AG09309 (cell line): ENCODE measurements around the gene POLR2J3.
"Not testable (repeated sequence)": the region's sequence is repeated elsewhere in the genome, so short reads cannot be mapped to it uniquely, and the experiment has no call there.

Experiments used
- DNase-seq: peaks from one replicate; pipeline ENCODE4 v3.0.0-alpha.2; 2010; ENCODE audit warnings: low read depth
- H3K4me3 ChIP-seq: 2 replicates; pipeline ENCODE4 v1.5.1; 2011; ENCODE audit warnings: mild to moderate bottlenecking, low read depth, low read length, moderate library complexity; ENCODE audit not compliant: control insufficient read depth

Gene POLR2J3

DNA sequence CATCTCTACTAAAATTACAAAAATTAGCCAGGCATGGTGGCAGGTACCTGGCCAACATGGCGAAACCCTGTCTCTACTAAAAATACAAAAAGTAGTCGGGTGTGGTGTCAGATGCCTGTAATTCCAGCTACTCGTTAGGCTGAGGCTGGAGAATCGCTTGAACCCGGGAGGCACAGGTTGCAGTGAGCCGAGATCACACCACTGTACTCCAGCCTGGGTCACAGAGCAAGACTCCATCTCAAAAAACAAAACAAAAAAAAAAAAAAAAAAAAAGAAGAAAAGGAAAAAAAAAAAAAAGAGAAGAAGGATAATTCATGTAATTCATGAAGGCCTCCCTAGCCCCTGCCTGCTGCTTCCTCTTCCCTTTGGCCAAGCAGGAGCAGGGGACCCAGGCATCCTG, 31.8 kb downstream of the POLR2J3 start:
- DNase-seq, H3K4me3 ChIP-seq: not testable (repeated sequence)

DNA sequence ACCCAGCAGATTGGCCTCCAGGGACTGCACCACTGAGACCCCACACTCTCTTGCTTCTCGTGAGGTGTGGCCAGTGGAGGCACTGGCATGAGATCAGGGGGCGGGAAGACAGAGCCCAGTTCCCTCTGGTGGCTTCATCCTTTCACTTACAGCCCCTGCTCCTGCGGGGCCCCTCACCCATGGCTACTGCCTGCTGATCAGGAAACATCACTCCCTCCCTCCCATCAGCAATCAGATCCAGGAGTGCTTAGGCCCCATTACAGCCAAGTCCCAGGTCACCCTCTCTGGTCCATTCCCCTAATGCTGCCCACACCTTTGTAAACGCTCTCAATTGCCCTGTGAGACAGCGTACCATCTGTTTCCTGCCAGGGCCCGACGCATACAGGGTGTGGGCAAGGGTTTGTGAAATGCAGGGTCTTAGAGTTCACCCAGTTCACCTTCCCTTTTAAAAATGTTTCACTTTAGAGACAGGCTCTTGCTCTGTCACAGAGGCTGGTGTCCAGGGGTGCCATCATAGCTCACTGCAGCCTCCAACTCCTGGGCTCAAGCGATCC, 37.2 kb downstream of the POLR2J3 start:
- not testable (repeated sequence) for H3K4me3 ChIP-seq, DNase-seq

DNA sequence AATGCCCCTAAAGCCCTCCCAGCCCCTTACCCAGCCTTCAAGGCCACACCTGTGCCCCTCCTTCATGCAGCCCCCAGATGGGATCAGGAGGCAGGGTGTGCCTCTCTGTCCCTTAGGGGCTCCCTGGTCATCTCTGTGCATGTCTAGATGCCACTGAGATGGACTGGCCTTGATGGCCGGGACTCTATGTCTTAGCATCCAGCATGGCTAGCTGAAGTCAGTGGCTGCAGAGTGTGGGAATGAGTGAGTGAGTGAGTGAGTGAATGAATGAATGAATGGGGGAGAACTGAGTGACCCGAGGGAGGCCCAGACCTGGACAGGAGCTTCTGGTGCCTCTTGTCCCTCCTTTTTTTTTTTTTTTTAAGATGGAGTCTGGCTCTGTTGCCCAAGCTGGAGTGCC, 40.3 kb downstream of the POLR2J3 start:
- H3K4me3 ChIP-seq, DNase-seq: not testable (repeated sequence)

DNA sequence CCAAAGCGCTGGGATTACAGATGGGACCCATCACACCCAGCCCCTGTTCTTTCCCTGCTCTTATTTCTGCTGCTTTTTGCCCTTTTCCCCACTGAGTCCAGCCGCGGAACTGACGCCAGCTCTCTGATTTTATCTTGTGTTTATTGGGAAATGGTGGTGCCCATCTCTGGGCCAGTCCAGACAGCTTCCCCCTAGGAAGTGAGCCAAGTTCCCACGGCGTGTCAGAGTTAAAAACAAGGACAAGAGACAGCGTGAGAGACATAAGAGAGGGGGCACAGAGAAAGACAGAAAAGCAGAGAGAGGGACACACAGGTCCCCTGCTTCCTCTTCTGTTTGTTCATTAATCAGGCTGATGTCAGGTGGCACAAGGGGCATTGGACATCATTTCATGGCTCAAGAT, 40.8 kb downstream of the POLR2J3 start:
- H3K4me3 ChIP-seq, result not testable (repeated sequence)

DNA sequence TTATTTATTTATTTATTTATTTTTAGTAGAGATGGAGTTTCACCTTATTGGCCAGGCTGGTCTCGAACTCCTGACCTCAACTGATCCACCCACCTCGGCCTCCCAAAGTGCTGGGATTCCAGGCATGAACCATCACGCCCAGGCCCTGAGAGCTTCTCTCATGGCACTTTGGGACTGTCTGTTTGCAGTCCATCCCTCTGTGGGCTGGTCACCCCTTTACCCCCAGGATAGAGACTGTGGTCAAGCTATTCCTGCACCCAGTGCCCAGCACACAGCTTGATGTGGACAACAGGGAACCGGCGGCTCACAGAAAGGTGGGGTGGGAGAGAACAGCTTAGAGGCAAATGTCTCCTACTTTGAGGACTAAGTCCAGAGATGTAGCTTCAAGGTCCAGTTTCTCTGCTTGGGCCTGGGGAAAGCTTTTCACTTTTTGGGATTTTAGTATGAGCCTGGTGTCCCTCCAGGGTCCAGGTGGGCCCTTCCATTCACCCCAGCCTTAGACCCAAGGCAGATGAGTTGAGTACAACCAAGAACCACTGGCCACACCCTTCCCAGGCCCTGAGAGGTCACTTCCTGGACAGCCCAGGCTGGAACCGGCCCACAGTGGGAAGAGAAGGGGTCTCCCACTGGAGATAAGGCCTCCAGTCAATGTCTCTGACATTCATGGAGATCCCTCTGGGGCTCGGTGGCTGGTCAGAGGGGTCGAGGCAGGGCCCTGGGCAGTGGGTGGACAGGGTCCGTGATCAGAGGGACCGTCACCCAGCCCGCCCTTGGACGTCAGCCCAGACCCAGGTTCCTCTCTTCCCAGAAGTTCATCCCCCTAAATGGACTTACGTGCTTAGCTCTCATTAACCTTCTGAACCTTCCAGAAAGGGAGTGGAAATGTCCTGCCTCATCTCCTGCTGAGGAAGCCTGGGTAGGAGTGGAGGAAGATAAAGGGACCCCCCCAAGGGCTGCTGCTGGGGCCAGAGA, 44.3 kb downstream of the POLR2J3 start:
- not testable (repeated sequence) for DNase-seq, H3K4me3 ChIP-seq

More for the DNA sequence above, 40.8 kb downstream of the POLR2J3 start:
- not testable (repeated sequence) for DNase-seq

DNA sequence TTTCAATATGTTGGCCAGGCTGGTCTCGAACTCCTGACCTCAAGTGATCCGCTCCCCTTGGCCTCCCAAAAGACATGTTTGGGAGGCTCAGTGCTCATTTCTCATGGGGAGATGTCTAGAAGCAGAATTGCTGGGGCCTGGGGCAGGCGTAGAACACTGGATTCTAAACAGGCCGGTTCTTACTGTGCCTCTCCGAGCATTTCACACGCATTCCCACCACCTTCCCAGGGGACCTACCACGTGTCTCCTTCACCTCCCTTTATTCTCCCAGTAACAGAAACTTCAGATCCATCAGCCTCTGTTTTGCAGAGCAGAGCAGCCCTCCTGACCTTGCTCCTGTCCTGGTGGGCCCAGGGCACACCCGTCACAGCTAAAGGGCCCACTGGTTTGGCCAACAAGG, 45.2 kb downstream of the POLR2J3 start:
- DNase-seq, H3K4me3 ChIP-seq: not testable (repeated sequence)

DNA sequence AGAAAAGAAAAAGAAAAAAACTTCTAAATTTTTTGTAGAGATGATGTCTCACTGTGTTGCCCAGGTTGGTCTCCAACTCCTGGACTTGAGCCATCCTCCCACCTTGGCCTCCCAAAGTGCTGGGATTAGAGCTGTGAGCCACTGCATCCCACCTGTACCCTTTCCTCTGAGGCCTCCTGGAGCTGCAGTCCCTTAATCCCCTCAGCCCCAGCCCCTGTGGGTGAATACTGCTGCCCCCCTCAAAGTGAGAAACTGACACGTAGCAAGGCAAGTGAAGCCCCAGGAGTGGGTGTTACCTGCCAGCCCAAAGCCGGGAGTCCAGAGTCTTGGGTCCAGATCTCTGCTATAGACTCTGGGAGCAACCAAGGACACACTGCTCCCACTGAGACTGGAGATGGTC, 47.6 kb downstream of the POLR2J3 start:
- DNase-seq, H3K4me3 ChIP-seq: not testable (repeated sequence)

DNA sequence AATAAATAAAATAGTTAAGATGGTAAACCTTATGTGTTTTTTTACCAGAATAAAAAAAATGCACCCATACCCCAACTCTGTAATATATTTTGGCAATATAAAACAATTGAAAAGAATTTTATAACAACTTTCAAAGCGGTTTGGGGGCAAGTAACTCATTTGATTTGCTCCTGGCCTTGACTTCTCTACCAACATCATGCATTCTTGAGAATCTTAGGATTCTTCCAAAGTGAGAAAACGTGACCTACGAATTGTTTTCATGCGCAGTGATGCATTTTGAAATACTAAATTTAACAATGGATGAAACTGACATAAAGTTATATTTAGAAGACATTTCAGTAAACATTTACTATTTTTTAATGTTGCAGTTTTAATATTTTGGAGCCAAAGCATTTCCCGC, 51.6 kb downstream of the POLR2J3 start:
- not testable (repeated sequence) for DNase-seq, H3K4me3 ChIP-seq

DNA sequence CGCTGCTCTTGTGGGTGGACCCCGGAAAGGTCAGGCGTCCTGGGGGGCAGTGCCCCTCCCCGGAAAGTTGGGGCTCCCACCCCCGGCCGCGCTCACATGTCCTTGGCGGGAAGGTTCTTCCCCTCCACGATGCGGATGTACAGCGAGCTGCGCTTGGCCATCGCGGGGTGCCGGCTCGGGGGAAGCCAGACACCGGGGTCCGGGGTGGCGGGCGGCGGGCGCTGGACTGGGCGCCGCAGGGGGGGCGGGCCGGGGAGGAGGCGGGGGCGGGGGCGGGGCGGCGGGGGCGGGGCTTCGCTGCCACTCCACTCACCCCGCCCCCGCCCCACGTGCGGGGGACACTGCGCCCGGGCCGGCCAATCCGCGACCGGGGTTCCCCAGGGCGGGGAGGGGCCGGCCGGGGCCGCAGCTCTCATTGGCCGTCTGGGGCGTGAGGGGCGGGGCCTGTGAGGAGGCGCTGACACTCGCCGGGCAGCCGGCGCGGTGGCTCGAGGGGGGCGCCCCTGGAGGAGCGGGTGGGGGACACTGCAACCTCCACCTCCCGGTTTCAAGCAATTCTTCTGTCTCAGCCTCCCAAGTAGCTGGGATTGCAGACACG, 54.7 kb downstream of the POLR2J3 start, which contains the start of gene RASA4B:
TSS of gene RASA4B (minus strand) at position 228 of the 598 bp plus-strand sequence. CDS start at position 161, 67 bp downstream.
- DNase-seq, result not testable (repeated sequence)

More for the DNA sequence above, 54.7 kb downstream of the POLR2J3 start, which contains the start of gene RASA4B:
- H3K4me3 ChIP-seq, result not testable (repeated sequence)
